Activated T-helper 1 cell treated with Interleukin-2 at 50 U/mL for 16 hours (primary cell): ENCODE results near the gene ZNF292.
"Not testable (repeated sequence)": the region's sequence is repeated elsewhere in the genome, so short reads cannot be mapped to it uniquely, and the experiment has no call there.

ENCODE experiments used
- DNase-seq: peaks from one replicate; pipeline ENCODE4 v3.0.0-alpha.2; 2020; ENCODE audit warnings: low read depth

The ZNF292 gene

DNA sequence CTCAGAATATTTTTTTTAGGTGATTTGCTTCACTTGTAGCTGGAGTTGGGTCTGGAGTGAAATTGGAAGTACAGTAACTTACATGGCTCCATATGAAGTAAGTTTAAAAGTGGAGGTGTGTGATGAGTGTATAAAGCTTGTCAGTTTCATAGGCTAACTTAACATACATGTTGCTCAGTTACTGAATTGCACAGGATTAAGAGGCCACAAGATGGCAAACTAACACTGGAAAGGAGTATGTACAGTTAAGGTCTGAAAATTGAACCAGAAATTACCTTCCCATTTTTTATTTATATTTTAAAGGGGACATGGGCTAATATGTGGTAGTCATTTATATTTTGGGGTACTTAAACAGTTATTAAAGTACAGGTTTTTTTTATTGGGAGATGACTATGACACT is 121.8 kb downstream of the ZNF292 start:
- DNase-seq = no peak

DNA sequence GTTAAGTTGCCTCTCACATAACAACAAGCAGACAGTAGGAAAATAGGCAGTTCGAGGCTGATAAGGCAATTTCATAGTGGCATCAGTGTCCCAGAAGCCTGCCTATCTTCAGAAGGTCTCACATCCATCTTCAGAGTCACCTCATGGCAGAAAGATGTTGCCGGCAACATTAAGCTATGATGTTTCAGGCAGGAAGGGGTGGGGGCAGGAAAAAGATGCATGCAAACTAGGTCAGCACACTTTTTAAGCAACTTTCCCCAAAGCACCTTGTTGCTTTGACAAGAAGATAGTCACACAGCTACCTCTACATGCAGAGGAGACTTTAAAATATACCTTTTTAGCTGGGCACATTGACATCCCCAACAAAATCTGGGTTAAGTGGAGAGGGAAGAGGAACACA is 123.8 kb downstream of the ZNF292 start:
- DNase-seq = no peak

DNA sequence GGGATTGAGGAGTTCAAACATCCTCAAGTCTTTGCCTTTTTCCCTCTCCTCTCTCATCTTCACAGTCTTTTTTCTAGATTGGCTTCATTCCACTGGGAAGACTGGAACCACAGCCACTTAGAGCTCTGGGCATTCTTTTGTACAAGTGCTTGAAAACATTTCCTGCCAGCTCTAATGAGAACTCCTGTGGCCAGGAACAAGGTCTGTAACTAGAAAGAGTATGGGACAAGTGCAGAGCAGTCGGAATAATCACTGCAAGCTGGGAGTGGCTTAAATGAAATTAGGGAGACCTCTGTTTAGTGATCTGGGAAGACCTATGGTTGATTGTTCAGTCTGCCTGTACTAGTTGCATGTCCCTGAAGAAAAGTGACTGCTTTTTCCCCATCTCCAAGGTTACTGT is 126.1 kb downstream of the ZNF292 start:
- DNase-seq = no peak

DNA sequence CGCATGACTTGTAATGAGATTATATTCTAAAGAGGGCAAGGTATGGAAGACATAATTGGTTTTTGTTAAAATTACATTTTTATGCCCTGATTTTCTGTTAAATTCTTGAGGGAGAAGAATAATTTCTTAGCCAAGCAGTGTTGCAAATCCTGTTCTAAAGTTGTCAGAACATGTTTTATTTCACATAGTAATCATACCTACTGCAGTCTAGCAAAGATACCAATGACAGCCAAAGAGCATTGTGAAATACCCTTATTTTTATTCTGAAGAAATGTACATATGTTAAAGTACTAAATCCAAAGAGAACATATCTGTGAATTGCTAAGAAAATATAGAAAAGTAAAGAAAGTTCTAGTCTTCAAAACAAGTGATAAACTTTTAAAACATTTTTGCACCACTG is 127.4 kb downstream of the ZNF292 start:
- no peak for DNase-seq

DNA sequence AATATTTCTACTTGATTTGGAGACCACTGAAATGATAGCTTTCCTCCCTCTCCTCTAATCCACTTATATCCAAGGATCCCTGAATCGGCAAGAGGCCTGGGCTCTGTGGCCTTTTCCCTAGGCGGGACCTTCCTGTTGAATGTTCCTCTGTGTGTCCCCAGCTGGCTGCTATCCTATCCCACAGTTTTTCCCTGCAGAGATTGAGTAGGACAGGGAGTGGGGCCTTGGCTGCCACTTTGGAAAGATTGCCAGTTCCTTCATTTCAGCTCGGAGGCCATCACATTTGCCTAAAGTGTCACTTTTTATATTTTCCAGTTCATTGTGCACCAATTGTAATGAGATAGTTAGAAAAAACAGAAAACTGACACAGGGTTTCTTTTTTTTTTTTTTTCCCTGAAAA is 128.1 kb downstream of the ZNF292 start:
- no peak for DNase-seq

DNA sequence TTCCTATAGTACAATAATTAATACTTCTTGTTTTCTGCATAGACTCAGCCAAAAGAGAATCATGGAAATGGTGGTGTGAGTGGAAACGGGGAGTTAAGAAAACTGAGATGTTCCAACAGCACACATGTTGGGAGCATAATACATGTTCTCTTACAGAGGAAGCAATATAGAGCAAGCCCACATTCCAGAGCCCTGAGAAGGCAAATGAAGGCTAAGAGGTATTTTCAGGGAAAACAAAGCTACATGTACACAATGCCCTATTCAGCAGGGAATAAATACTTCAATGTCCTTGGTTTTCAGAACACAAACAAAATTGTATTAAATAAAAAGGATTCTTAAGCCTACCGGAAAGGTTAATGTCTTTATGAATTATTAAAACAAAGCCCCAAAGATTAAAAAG is 131.9 kb downstream of the ZNF292 start:
- no peak for DNase-seq

DNA sequence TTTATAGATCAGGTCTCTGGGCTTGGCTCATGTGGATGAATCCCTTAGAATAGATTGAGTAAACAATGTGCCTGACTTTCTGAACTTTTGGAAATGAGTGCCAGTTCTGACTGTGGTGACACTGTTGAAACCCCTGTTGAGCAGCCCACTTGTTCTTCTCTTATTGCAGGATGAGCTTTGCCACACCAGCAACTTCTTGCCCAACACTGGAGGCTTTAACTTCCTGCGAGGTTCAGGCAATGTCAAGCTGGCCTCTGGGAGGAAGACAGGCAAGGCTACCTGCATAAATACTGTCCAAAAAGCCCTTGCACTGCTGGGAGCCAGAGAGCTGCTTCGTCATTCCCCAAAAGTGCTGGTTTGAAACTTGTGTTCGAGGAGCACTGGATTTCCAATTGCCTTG is 134.2 kb downstream of the ZNF292 start:
- DNase-seq = no peak

DNA sequence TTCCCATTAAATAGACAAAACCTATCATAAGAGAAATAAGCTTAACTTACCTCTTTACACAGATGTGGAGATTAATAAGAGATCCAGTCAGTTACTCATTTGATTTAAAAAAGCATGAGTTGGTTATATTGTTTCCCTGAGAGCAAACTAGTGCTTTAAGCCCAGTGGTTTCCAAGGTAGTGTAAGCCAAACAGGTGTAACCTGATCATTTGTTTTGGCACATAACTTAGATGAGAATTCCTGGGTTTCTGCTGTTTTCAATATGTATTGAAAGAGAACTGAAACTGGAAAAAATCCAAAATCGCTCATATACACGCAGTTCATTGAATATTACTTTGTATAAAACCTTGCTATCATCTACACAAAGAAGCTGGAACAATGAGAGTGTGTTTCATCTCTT is 136.5 kb downstream of the ZNF292 start:
- DNase-seq = no peak

DNA sequence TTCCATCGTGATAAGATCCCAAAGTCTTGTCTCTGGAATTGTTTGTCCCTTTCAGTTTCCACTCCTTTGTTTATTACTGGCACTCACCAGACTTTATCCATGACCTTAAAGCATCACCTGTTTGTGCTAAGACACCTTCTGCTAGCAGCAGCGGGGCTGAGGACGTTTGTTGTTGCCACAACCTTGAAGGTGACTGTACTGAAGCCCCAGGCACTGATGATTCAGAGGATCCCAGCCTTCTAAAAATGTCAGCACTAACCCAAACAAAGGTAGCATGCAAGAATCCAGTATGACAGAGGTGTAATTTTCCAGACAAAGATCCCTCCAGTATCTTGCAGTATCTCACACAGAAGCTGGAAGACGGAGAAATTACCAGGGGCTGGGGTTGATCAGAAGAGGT is 138.2 kb downstream of the ZNF292 start:
- no peak for DNase-seq

DNA sequence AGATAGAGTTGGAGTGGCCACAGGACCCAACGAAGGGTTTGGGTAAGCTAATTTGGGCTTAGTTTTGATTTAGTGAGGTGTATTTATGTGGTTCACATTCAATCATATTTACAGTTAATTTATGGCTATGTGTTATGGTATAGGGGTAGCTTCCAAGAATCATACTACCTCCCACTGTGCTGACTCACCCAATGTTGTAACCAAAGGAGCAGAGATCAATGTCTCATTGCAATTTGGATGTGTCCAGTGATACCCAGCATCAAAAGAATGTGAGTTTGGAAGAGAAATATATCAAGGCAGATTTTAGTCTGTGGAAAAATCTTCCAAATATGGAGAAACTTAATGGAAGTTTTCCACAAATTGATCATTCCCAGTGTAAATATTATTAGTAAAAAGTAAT is 141.8 kb downstream of the ZNF292 start:
- no peak for DNase-seq

DNA sequence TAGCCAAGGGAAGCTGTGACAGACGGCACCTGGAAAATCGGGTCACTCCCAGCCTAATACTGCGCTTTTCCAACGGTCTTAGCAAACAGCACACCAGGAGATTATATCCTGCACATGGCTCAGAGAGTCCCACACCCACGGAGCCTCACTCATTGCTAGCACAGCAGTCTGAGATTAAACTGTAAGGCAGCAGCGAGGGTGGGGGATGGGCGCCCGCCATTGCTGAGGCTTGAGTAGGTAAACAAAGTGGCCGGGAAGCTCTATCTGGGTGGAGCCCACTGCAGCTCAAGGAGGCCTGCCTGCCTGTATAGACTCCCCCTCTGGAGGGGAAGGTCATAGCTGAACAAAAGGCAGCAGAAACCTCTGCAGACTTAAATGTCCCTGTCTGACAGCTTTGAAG is 145.9 kb downstream of the ZNF292 start:
- DNase-seq = not testable (repeated sequence)

DNA sequence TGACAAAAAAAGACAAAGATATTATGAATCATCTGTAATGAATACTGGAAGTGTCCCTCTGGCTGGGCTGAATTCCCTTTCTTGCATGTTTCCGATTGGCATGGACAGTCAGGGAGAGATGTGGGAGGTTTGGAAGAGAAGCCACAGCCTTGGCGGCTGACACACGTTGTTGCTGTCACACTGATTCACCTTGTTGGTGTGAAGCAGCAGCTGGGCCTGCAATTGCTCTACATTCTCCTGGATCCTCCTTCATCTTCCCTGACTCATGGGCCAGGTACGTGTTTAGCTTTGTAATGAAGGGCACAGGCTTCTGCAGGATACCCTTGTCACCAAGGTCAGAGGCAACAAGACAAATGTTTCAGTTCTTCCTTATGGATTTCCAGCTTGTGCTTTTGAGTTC is 153.6 kb downstream of the ZNF292 start:
- no peak for DNase-seq

DNA sequence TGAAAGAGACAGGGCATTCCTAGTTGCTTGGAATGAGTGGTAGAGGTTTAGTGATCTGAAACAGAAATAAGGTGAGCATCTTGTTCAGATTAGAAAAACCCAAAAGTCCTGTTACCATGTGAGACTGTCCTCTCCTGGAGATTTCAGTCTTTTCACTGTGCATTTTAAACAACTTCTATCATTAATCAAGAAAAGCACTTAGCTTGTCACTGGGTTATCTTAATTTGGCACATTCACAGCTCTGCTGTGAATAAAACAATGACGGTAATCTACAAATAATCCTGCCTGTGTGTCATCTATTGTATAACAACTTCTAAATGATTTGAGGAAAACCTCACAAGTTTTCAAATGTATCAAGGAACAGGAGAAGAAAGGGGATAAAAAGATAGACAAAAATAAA is 157.5 kb downstream of the ZNF292 start:
- DNase-seq = no peak
